Neuronal stem cell (in vitro differentiated cells): ENCODE measurements around the gene DSC2.

Experiments used
- DNase-seq: peaks from one replicate; pipeline ENCODE4 v3.0.0-alpha.2; 2013; ENCODE audit warnings: low spot score
- H2AFZ ChIP-seq: one replicate; pipeline ENCODE4 v1.6.1; 2013; ENCODE audit warnings: mild to moderate bottlenecking, low read length, inconsistent platforms
- H2AK5ac ChIP-seq: 2 replicates; pipeline ENCODE4 v1.6.1; 2013; ENCODE audit warnings: low read depth, mild to moderate bottlenecking, inconsistent platforms, low read length, moderate library complexity, mixed read lengths
- H2BK120ac ChIP-seq: 2 replicates; pipeline ENCODE4 v1.6.1; 2013; ENCODE audit warnings: low read depth, mild to moderate bottlenecking, inconsistent platforms, low read length, moderate library complexity, mixed read lengths
- H2BK12ac ChIP-seq: one replicate; pipeline ENCODE4 v1.6.1; 2013; ENCODE audit warnings: low read length, inconsistent platforms
- H2BK15ac ChIP-seq: 2 replicates; pipeline ENCODE4 v1.6.1; 2013; ENCODE audit warnings: mild to moderate bottlenecking, low read length, inconsistent platforms, mixed read lengths
- H2BK5ac ChIP-seq: one replicate; pipeline ENCODE4 v1.6.1; 2013; ENCODE audit warnings: inconsistent platforms, mild to moderate bottlenecking, low read length, moderate library complexity
- H3K14ac ChIP-seq: one replicate; pipeline ENCODE4 v1.6.1; 2013; ENCODE audit warnings: low read length, inconsistent platforms
- H3K18ac ChIP-seq: 2 replicates; pipeline ENCODE4 v1.6.1; 2013; ENCODE audit warnings: low read length, inconsistent platforms
- H3K23ac ChIP-seq: 2 replicates; pipeline ENCODE4 v1.6.1; 2013; ENCODE audit warnings: low read depth, mild to moderate bottlenecking, mixed read lengths, low read length, inconsistent platforms; ENCODE audit not compliant: poor library complexity
- H3K27ac ChIP-seq: replicated peaks from 3 replicates; pipeline ENCODE4 v1.5.1; 2013; ENCODE audit warnings: low read length, inconsistent platforms
- H3K27me3 ChIP-seq, 3 experiments: 2 replicates each; pipeline ENCODE4 v1.6.1; 2013; ENCODE audit warnings: low read length in 3 of 3, mild to moderate bottlenecking in 2 of 3, inconsistent platforms in 1 of 3, low read depth in 1 of 3, mixed read lengths in 1 of 3, moderate library complexity in 1 of 3; ENCODE audit not compliant: control insufficient read depth in 3 of 3, insufficient read depth in 3 of 3
- H3K36me3 ChIP-seq, 2 donors: replicated peaks in 1 of 2; 2 replicates each; pipeline ENCODE4 v1.6.1; 2013; ENCODE audit warnings: low read length in 2 of 2; ENCODE audit not compliant: control insufficient read depth in 2 of 2, insufficient read depth in 2 of 2
- H3K4ac ChIP-seq: 2 replicates; pipeline ENCODE4 v1.6.1; 2013; ENCODE audit warnings: inconsistent platforms, mild to moderate bottlenecking, low read length, moderate library complexity
- H3K4me1 ChIP-seq, 2 donors: 1 replicate in 1 of 2; 2 replicates in 1 of 2; pipeline ENCODE4 v1.6.1; 2013; ENCODE audit warnings: low read length in 2 of 2, low read depth in 1 of 2; ENCODE audit not compliant: control insufficient read depth in 2 of 2, insufficient read depth in 1 of 2
- H3K4me2 ChIP-seq: one replicate; pipeline ENCODE4 v1.6.1; 2013; ENCODE audit warnings: mild to moderate bottlenecking, low read length, inconsistent platforms; ENCODE audit not compliant: insufficient read depth, poor library complexity, severe bottlenecking
- H3K4me3 ChIP-seq, 2 donors: 2 replicates each; pipeline ENCODE4 v1.5.1; 2013; ENCODE audit warnings: low read length in 2 of 2, mild to moderate bottlenecking in 2 of 2, inconsistent platforms in 1 of 2, moderate library complexity in 1 of 2
- H3K79me1 ChIP-seq: one replicate; pipeline ENCODE4 v1.6.1; 2013; ENCODE audit warnings: low read depth, mild to moderate bottlenecking, inconsistent platforms, low read length, moderate library complexity
- H3K9ac ChIP-seq: one replicate; pipeline ENCODE4 v1.6.1; 2013; ENCODE audit warnings: mild to moderate bottlenecking, low read depth, low read length, inconsistent platforms; ENCODE audit not compliant: poor library complexity
- H3K9me3 ChIP-seq, 2 donors: replicated peaks in 1 of 2; 2 replicates each; pipeline versions ENCODE3 to v1.6.1; 2013; ENCODE audit warnings: low read length in 2 of 2, mild to moderate bottlenecking in 2 of 2, inconsistent platforms in 1 of 2, low read depth in 1 of 2, mixed read lengths in 1 of 2, moderate library complexity in 1 of 2; ENCODE audit not compliant: control insufficient read depth in 2 of 2, insufficient read depth in 1 of 2
- H4K8ac ChIP-seq: one replicate; pipeline ENCODE4 v1.6.1; 2013; ENCODE audit warnings: low read depth, mild to moderate bottlenecking, inconsistent platforms, low read length, moderate library complexity
- H4K91ac ChIP-seq: one replicate; pipeline ENCODE4 v1.6.1; 2013; ENCODE audit warnings: low read length, low read depth, mild to moderate bottlenecking, inconsistent platforms; ENCODE audit not compliant: poor library complexity
- WGBS, 2 donors: extraction: QIAGEN DNeasy Blood & Tissue Kit; methylation state at CpG; one replicate each; pipeline ENCODE4 v1.1.7; 2013; ENCODE audit warnings: missing lambda C conversion rate in 2 of 2, mixed read lengths in 1 of 2; ENCODE audit not compliant: insufficient read length in 2 of 2, insufficient replicate concordance in 1 of 2; ENCODE audit errors: extremely low coverage in 2 of 2; 5-methylcytosine and 5-hydroxymethylcytosine counted together

DSC2 gene

DNA sequence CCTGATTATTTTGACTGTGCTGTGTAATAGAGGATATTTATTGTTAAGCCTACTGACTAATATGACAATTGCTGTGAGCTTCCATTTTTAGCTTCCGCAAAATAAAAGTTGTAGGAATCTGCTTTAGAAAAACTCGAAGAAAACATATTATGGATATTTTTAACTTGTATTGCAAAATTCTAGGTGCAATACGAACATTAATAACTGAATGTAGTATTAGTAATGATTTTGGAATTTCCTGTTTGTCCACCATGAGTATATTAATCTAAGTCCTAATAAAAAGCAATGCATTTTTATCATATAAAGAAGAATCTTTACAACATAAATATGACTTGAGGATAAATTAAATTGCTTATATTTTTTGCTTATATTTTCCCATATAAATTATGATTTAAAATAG is 57.3 kb downstream of the DSC2 start:
- Histone ChIP-seq H2BK15ac (no peak overlapping the region), H4K91ac (no peak overlapping the region), H4K8ac (no peak overlapping the region), H3K4me3 (no peak overlapping the region), H3K9ac (no peak overlapping the region), H2AFZ (no peak overlapping the region), H3K14ac (no peak overlapping the region), H3K4me1 (peaks cover 0 to 2% of the 10 kb centered on the region in 2 donors), H3K79me1 (no peaks in the 10 kb centered on the region), H2AK5ac (no peak overlapping the region), H2BK12ac (no peak overlapping the region), H2BK120ac (no peak overlapping the region), H3K9me3 (peaks cover 0 to 23% of the 10 kb centered on the region in 2 donors), H2BK5ac (no peak overlapping the region), H3K4me2 (no peak overlapping the region), H3K36me3 (no peaks in the 10 kb centered on the region), H3K23ac (no peak overlapping the region), H3K27ac (no peak overlapping the region), H3K27me3 (peaks cover 8 to 74% (median 40%) of the 10 kb centered on the region in 3 experiments), H3K18ac (no peak overlapping the region), H3K4ac (no peak overlapping the region)
- no peak for DNase-seq
- no CpG with 5 or more reads among the region's 3 CpGs for WGBS, 2 donors

DNA sequence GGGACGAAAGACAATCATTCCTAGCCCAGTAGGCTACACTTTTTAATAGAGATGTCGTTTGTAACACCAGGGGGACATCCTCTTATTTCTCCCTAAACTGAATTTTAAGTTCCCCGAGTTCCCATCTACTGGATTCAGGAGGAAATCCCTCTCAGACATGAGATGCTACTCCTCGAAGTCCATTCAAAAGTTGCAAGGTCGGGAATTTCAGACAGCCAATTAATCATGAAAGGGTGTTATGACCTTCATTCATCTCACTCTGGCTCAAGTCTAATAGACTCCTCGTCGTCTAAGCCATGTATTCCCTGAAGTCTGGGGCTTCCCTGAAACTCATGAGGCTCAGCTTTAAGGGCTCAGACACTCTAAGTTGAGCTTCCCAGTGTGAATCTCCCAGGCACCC is 58.5 kb downstream of the DSC2 start:
- H4K8ac ChIP-seq = no peak overlapping the region
- H3K4me1 ChIP-seq = peaks cover 0 to 2% of the 10 kb centered on the region in 2 donors
- no peak overlapping the region for H3K14ac ChIP-seq
- H2AK5ac ChIP-seq = no peak overlapping the region
- H2BK5ac ChIP-seq = no peak overlapping the region
- no CpG with 5 or more reads among the region's 7 CpGs for WGBS, 2 donors
- no peak overlapping the region for H3K27ac ChIP-seq
- H2BK12ac ChIP-seq = no peak overlapping the region
- H3K27me3 ChIP-seq = peaks cover 8 to 80% (median 42%) of the 10 kb centered on the region in 3 experiments
- no peak overlapping the region for H3K4me3 ChIP-seq
- H3K4me2 ChIP-seq = no peak overlapping the region
- H3K18ac ChIP-seq = no peak overlapping the region
- no peak overlapping the region for H2BK15ac ChIP-seq
- peaks cover 0 to 23% of the 10 kb centered on the region in 2 donors for H3K9me3 ChIP-seq
- H3K79me1 ChIP-seq = no peaks in the 10 kb centered on the region
- no peak overlapping the region for H2AFZ ChIP-seq
- no peak overlapping the region for H4K91ac ChIP-seq
- no peak for DNase-seq
- H3K9ac ChIP-seq = no peak overlapping the region
- H3K23ac ChIP-seq = no peak overlapping the region
- H3K4ac ChIP-seq = no peak overlapping the region
- no peaks in the 10 kb centered on the region for H3K36me3 ChIP-seq
- H2BK120ac ChIP-seq = no peak overlapping the region

DNA sequence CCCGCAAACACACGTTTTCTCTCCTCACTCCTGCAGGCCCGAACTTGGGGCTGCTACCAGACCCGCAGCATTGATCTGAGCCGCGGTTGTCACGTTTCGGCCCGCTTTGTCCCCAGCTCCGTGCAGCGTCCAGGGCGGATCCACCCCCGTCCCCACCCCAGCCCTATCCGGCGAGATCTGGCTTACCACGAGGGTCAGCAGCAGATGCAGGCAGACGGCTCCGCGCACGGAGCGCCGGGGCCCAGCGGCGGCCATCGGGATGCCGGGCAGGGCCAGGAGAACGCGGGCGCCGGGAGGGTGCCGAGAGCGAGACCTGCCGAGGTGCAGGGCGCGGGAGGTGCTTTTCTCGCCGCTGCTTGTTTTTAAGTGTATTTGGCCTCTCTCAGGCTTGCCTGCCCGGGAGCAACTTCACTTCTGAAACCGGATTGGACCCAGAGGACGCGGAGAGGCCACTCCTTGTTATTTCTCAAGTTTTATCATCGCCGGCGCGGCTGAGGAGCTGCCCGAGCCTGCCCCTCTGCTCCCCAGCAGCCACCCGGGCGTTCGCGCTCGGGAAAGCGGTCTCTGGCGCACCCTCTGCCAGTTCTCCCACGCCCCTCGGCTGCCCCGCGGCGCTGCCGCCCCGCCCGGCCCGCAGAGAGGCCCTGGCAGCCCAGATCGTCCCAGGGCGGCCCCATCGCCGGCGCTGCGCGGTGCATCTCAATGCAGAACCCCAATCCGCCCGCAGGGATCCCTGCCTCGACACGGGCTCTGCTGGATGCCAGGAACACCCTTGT is 59.6 kb downstream of the DSC2 start, which contains the start of gene DSC3:
DSC3 (minus strand) TSS at position 337 of the 776 bp plus-strand sequence; CDS start at position 255, 82 bp downstream.
- H4K8ac ChIP-seq = peak within 1 kb of the TSS; percentile 52
- peaks cover 0 to 23% of the 10 kb centered on the region in 2 donors for H3K9me3 ChIP-seq
- peak within 1 kb of the TSS; percentile 86 for H3K18ac ChIP-seq
- H4K91ac ChIP-seq = no peak within 1 kb of the TSS
- H3K27ac ChIP-seq = no peak within 1 kb of the TSS
- no peak within 1 kb of the TSS for H2AK5ac ChIP-seq
- no CpG with 5 or more reads among the region's 73 CpGs for WGBS, 2 donors
- H3K14ac ChIP-seq = peak within 1 kb of the TSS; percentile 47
- no peaks in the 10 kb centered on the region for H3K36me3 ChIP-seq
- H2AFZ ChIP-seq = peak within 1 kb of the TSS; percentile 82
- H2BK15ac ChIP-seq = peak within 1 kb of the TSS; percentile 76
- H3K4ac ChIP-seq = no peak within 1 kb of the TSS
- peaks cover 8 to 80% (median 42%) of the 10 kb centered on the region in 3 experiments for H3K27me3 ChIP-seq
- H2BK120ac ChIP-seq = peak within 1 kb of the TSS; percentile 47
- H3K23ac ChIP-seq = peak within 1 kb of the TSS; percentile 3
- no peaks in the 10 kb centered on the region for H3K79me1 ChIP-seq
- H3K9ac ChIP-seq = peak within 1 kb of the TSS; percentile 89
- peaks cover 0 to 2% of the 10 kb centered on the region in 2 donors for H3K4me1 ChIP-seq
- peak within 1 kb of the TSS; percentile 10 for H2BK5ac ChIP-seq
- peak within 1 kb of the TSS; percentile 85 for H2BK12ac ChIP-seq
- peak within 1 kb of the TSS; percentile 89 for H3K4me2 ChIP-seq
- peak within 1 kb of the TSS; percentile 6 to 84 for H3K4me3 ChIP-seq
- DNase-seq = peak; percentile 61

DNA sequence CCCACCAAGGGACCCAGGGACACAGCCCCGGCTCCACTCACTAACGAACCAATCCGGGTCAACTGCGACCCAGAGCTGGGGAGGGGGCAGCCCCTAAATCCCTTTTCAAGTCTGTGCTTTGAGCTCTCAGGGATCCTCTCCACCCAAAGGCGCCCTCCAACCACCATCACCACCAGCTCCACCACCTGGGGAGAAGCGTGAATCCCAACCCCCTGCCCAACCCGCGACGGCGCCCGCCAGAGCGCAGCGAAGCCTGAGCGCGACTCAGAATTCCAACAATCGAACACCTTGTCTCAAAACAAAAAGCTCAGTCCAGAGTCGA is 60.2 kb downstream of the DSC2 start:
- no peak overlapping the region for H4K8ac ChIP-seq
- H3K4me3 ChIP-seq = peak overlapping the region; percentile 6 to 84
- peak overlapping the region; percentile 86 for H3K18ac ChIP-seq
- no peaks in the 10 kb centered on the region for H3K79me1 ChIP-seq
- H3K9ac ChIP-seq = peak overlapping the region; percentile 89
- peak overlapping the region; percentile 69 for H2BK15ac ChIP-seq
- DNase-seq = peak; percentile 24
- H3K27ac ChIP-seq = no peak overlapping the region
- H3K4ac ChIP-seq = no peak overlapping the region
- H3K4me2 ChIP-seq = peak overlapping the region; percentile 89
- peaks cover 8 to 78% (median 42%) of the 10 kb centered on the region in 3 experiments for H3K27me3 ChIP-seq
- H2BK5ac ChIP-seq = peak overlapping the region; percentile 10
- H2BK12ac ChIP-seq = peak overlapping the region; percentile 85
- H2BK120ac ChIP-seq = no peak overlapping the region
- H2AFZ ChIP-seq = peak overlapping the region; percentile 82
- peak overlapping the region; percentile 3 for H3K23ac ChIP-seq
- peaks cover 0 to 23% of the 10 kb centered on the region in 2 donors for H3K9me3 ChIP-seq
- H2AK5ac ChIP-seq = no peak overlapping the region
- H3K36me3 ChIP-seq = no peaks in the 10 kb centered on the region
- H4K91ac ChIP-seq = no peak overlapping the region
- no peak overlapping the region for H3K14ac ChIP-seq
- peaks cover 0 to 2% of the 10 kb centered on the region in 2 donors for H3K4me1 ChIP-seq
- WGBS, 2 donors = no CpG with 5 or more reads among the region's 17 CpGs
